ENCODE data around the gene DPP7.

DPP7 gene

GRCh38 chr9:137157618-137158415, 43.3 kb upstream of the DPP7 start:
- Histone ChIP-seq H3K9me3 (ENCODE audit: control insufficient read depth in 2 of 2, low read length in 2 of 2) (no peaks in the 10 kb centered on the region), H3K27ac (ENCODE audit: low read length) (no peak overlapping the region), H3K27me3 (ENCODE audit: control insufficient read depth in 1 of 2, insufficient read depth in 2 of 2, low read length in 2 of 2) (peaks cover 52 to 68% of the 10 kb centered on the region in 2 donors), H3K9ac (ENCODE audit: low read length in 2 of 2) (no peak overlapping the region), H3K36me3 (ENCODE audit: control insufficient read depth in 2 of 2, insufficient read depth in 2 of 2, low read length in 2 of 2) (no peaks in the 10 kb centered on the region), H3K4me3 (ENCODE audit: low read length in 2 of 2) (no peak overlapping the region), H3K4me1 (ENCODE audit: control insufficient read depth, insufficient read depth, low read length) (peaks cover 13% of the 10 kb centered on the region)

GRCh38 chr9:137156567-137157375, 42.2 kb upstream of the DPP7 start:
- peaks cover 49 to 60% of the 10 kb centered on the region in 2 donors for H3K27me3 ChIP-seq (ENCODE audit: control insufficient read depth in 1 of 2, insufficient read depth in 2 of 2, low read length in 2 of 2)
- H3K9me3 ChIP-seq (ENCODE audit: control insufficient read depth in 2 of 2, low read length in 2 of 2) = no peaks in the 10 kb centered on the region
- H3K4me3 ChIP-seq (ENCODE audit: low read length in 2 of 2) = peak overlapping the region in 1 of 2 donors; percentile 54
- no peak overlapping the region for H3K27ac ChIP-seq (ENCODE audit: low read length)
- peaks cover 5% of the 10 kb centered on the region for H3K4me1 ChIP-seq (ENCODE audit: control insufficient read depth, insufficient read depth, low read length)
- no peak overlapping the region for H3K9ac ChIP-seq (ENCODE audit: low read length in 2 of 2)
- H3K36me3 ChIP-seq (ENCODE audit: control insufficient read depth in 2 of 2, insufficient read depth in 2 of 2, low read length in 2 of 2) = no peaks in the 10 kb centered on the region

GRCh38 chr9:137152844-137153405, 38.4 kb upstream of the DPP7 start:
- Histone ChIP-seq H3K27me3 (ENCODE audit: control insufficient read depth in 1 of 2, insufficient read depth in 2 of 2, low read length in 2 of 2) (peaks cover 35 to 39% of the 10 kb centered on the region in 2 donors), H3K36me3 (ENCODE audit: control insufficient read depth in 2 of 2, insufficient read depth in 2 of 2, low read length in 2 of 2) (no peaks in the 10 kb centered on the region), H3K4me3 (ENCODE audit: low read length in 2 of 2) (no peak overlapping the region), H3K27ac (ENCODE audit: low read length) (no peak overlapping the region), H3K9me3 (ENCODE audit: control insufficient read depth in 2 of 2, low read length in 2 of 2) (no peaks in the 10 kb centered on the region), H3K9ac (ENCODE audit: low read length in 2 of 2) (no peak overlapping the region), H3K4me1 (ENCODE audit: control insufficient read depth, insufficient read depth, low read length) (peaks cover 5% of the 10 kb centered on the region)

- Histone ChIP-seq H3K9me3 (ENCODE audit: control insufficient read depth in 2 of 2, low read length in 2 of 2) (no peaks in the 10 kb centered on the region), H3K27ac (ENCODE audit: low read length) (no peak overlapping the region), H3K36me3 (ENCODE audit: control insufficient read depth in 2 of 2, insufficient read depth in 2 of 2, low read length in 2 of 2) (no peaks in the 10 kb centered on the region), H3K4me3 (ENCODE audit: low read length in 2 of 2) (no peak overlapping the region), H3K9ac (ENCODE audit: low read length in 2 of 2) (no peak overlapping the region), H3K27me3 (ENCODE audit: control insufficient read depth in 1 of 2, insufficient read depth in 2 of 2, low read length in 2 of 2) (peaks cover 28 to 34% of the 10 kb centered on the region in 2 donors), H3K4me1 (ENCODE audit: control insufficient read depth, insufficient read depth, low read length) (no peaks in the 10 kb centered on the region)
These were observed 36.3 kb upstream of the DPP7 start for GRCh38 chr9:137150617-137151457.

- no peaks in the 10 kb centered on the region for H3K4me1 ChIP-seq (ENCODE audit: control insufficient read depth, insufficient read depth, low read length)
- no peaks in the 10 kb centered on the region for H3K36me3 ChIP-seq (ENCODE audit: control insufficient read depth in 2 of 2, insufficient read depth in 2 of 2, low read length in 2 of 2)
- H3K4me3 ChIP-seq (ENCODE audit: low read length in 2 of 2) = no peak overlapping the region
- H3K9me3 ChIP-seq (ENCODE audit: control insufficient read depth in 2 of 2, low read length in 2 of 2) = no peaks in the 10 kb centered on the region
- no peak overlapping the region for H3K27ac ChIP-seq (ENCODE audit: low read length)
- no peak overlapping the region for H3K9ac ChIP-seq (ENCODE audit: low read length in 2 of 2)
- peaks cover 20 to 29% of the 10 kb centered on the region in 2 donors for H3K27me3 ChIP-seq (ENCODE audit: control insufficient read depth in 1 of 2, insufficient read depth in 2 of 2, low read length in 2 of 2)
These were observed 35.5 kb upstream of the DPP7 start for GRCh38 chr9:137149942-137150616.

- no peaks in the 10 kb centered on the region for H3K4me1 ChIP-seq (ENCODE audit: control insufficient read depth, insufficient read depth, low read length)
- no peak overlapping the region for H3K4me3 ChIP-seq (ENCODE audit: low read length in 2 of 2)
- H3K9me3 ChIP-seq (ENCODE audit: control insufficient read depth in 2 of 2, low read length in 2 of 2) = no peaks in the 10 kb centered on the region
- H3K36me3 ChIP-seq (ENCODE audit: control insufficient read depth in 2 of 2, insufficient read depth in 2 of 2, low read length in 2 of 2) = no peaks in the 10 kb centered on the region
- no peak overlapping the region for H3K9ac ChIP-seq (ENCODE audit: low read length in 2 of 2)
- H3K27ac ChIP-seq (ENCODE audit: low read length) = no peak overlapping the region
- H3K27me3 ChIP-seq (ENCODE audit: control insufficient read depth in 1 of 2, insufficient read depth in 2 of 2, low read length in 2 of 2) = peaks cover 18 to 29% of the 10 kb centered on the region in 2 donors
These were observed 34.8 kb upstream of the DPP7 start for GRCh38 chr9:137149363-137149762.

- Histone ChIP-seq H3K27me3 (ENCODE audit: control insufficient read depth in 1 of 2, insufficient read depth in 2 of 2, low read length in 2 of 2) (peaks cover 22 to 33% of the 10 kb centered on the region in 2 donors), H3K9ac (ENCODE audit: low read length in 2 of 2) (no peak overlapping the region), H3K4me1 (ENCODE audit: control insufficient read depth, insufficient read depth, low read length) (no peaks in the 10 kb centered on the region), H3K4me3 (ENCODE audit: low read length in 2 of 2) (no peak overlapping the region), H3K27ac (ENCODE audit: low read length) (no peak overlapping the region), H3K9me3 (ENCODE audit: control insufficient read depth in 2 of 2, low read length in 2 of 2) (no peaks in the 10 kb centered on the region), H3K36me3 (ENCODE audit: control insufficient read depth in 2 of 2, insufficient read depth in 2 of 2, low read length in 2 of 2) (no peaks in the 10 kb centered on the region)
These were observed 34.1 kb upstream of the DPP7 start for GRCh38 chr9:137148661-137149060.

- H3K27ac ChIP-seq (ENCODE audit: low read length) = no peak overlapping the region
- no peak overlapping the region for H3K9ac ChIP-seq (ENCODE audit: low read length in 2 of 2)
- H3K9me3 ChIP-seq (ENCODE audit: control insufficient read depth in 2 of 2, low read length in 2 of 2) = no peaks in the 10 kb centered on the region
- H3K27me3 ChIP-seq (ENCODE audit: control insufficient read depth in 1 of 2, insufficient read depth in 2 of 2, low read length in 2 of 2) = peaks cover 26 to 34% of the 10 kb centered on the region in 2 donors
- H3K36me3 ChIP-seq (ENCODE audit: control insufficient read depth in 2 of 2, insufficient read depth in 2 of 2, low read length in 2 of 2) = no peaks in the 10 kb centered on the region
- no peaks in the 10 kb centered on the region for H3K4me1 ChIP-seq (ENCODE audit: control insufficient read depth, insufficient read depth, low read length)
- H3K4me3 ChIP-seq (ENCODE audit: low read length in 2 of 2) = no peak overlapping the region
These were observed 33.7 kb upstream of the DPP7 start for GRCh38 chr9:137148242-137148641.

GRCh38 chr9:137147793-137148160, 33.2 kb upstream of the DPP7 start:
- Histone ChIP-seq H3K36me3 (ENCODE audit: control insufficient read depth in 2 of 2, insufficient read depth in 2 of 2, low read length in 2 of 2) (no peaks in the 10 kb centered on the region), H3K9ac (ENCODE audit: low read length in 2 of 2) (no peak overlapping the region), H3K4me3 (ENCODE audit: low read length in 2 of 2) (no peak overlapping the region), H3K27me3 (ENCODE audit: control insufficient read depth in 1 of 2, insufficient read depth in 2 of 2, low read length in 2 of 2) (peaks cover 29 to 36% of the 10 kb centered on the region in 2 donors), H3K27ac (ENCODE audit: low read length) (no peak overlapping the region), H3K4me1 (ENCODE audit: control insufficient read depth, insufficient read depth, low read length) (no peaks in the 10 kb centered on the region), H3K9me3 (ENCODE audit: control insufficient read depth in 2 of 2, low read length in 2 of 2) (no peaks in the 10 kb centered on the region)
